Endothelial cell of umbilical vein (primary cell): ENCODE data around the gene TMEM222.

Experiments used
- CTCF ChIP-seq, 2 donors: IDR thresholded peaks; 1 replicate in 1 of 2; 2 replicates in 1 of 2; pipeline ENCODE4 v1.5.1; 2011; ENCODE audit warnings: low read length in 2 of 2, mild to moderate bottlenecking in 2 of 2, moderate library complexity in 2 of 2, control low read depth in 1 of 2, inconsistent platforms in 1 of 2, low read depth in 1 of 2; ENCODE audit not compliant: insufficient read depth in 1 of 2; ENCODE audit errors: extremely low read depth in 1 of 2
- MAX ChIP-seq: IDR thresholded peaks from 2 replicates; pipeline ENCODE4 v1.6.1; 2011; ENCODE audit not compliant: insufficient read depth, insufficient read length

DNA sequence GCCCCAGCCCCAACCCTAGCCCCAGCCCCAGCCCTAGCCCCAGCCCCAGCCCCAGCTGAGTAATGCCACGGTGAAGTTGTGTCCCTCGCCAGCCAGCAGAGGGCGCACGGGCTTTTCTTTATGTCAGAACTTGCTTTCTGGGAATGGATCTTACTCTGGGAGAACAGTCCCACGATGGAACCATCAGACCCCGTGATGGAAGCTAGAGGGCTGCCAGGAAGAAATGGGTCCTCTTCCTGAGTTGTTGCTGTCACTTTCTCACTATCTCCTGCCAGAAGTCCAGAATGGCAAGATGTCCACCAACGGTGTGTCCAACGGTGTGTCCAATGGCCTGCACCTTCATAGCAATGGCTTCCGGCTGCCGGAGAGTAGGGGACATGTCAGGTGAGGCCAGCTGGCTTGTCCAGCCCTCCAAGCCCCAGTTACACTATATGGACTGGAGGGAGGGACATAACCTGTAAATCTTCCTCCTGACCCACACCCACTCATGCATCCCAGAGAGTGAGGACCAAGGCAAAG is 25.1 kb upstream of the TMEM222 start:
- TF ChIP-seq CTCF (IDR thresholded peaks at IDR 0.05; ENCODE audit: extremely low read depth in 1 of 2, insufficient read depth in 1 of 2, low read depth in 1 of 2, low read length in 2 of 2) (peak; percentile 55 to 74), MAX (no peak)
